Prostate gland (tissue), 2 donors: Measurements from ENCODE around the gene PON2. TPM values are rescaled to one million over a fixed set of nuclear protein-coding genes. Genes with fewer than 3 reads are reported as not detected.

ENCODE experiments used
- DNase-seq: peaks from one replicate; pipeline ENCODE4 v3.0.0-alpha.2; 2019; ENCODE audit warnings: low spot score
- H3K27ac ChIP-seq, 2 donors: fragments of 200-600 bp; sonication (generic); 2 replicates each; pipeline ENCODE4 v1.5.1; 2017 to 2019
- H3K27me3 ChIP-seq: fragments of 200-600 bp; sonication (generic); replicated peaks from 2 replicates; pipeline ENCODE4 v1.5.1; 2019; ENCODE audit not compliant: insufficient read depth
- H3K36me3 ChIP-seq, 2 donors: fragments of 200-600 bp; sonication (generic); 1 replicate in 1 of 2; 2 replicates in 1 of 2; pipeline versions ENCODE4 v1.5.1 to v1.8.1; 2017 to 2019
- H3K4me1 ChIP-seq: fragments of 200-600 bp; sonication (generic); replicated peaks from 2 replicates; pipeline ENCODE4 v1.5.1; 2019
- H3K4me3 ChIP-seq, 2 donors: fragments of 200-600 bp; sonication (generic); 2 replicates each; pipeline ENCODE4 v1.5.1; 2017 to 2019
- H3K9me3 ChIP-seq: fragments of 200-600 bp; sonication (generic); 2 replicates; pipeline ENCODE4 v1.5.1; 2017
- CTCF ChIP-seq, 4 experiments: fragments of 200-600 bp in 2 of 4; fragments of 450-650 bp in 2 of 4; sonication (generic) in 2 of 4; IDR thresholded peaks; 1 replicate in 3 of 4; 2 replicates in 1 of 4; pipeline ENCODE4 v1.5.1; 2016 to 2019; ENCODE audit warnings: antibody characterized with exemption in 4 of 4, mild to moderate bottlenecking in 2 of 4, moderate library complexity in 2 of 4
- POLR2A ChIP-seq: fragments of 450-650 bp; IDR thresholded peaks from one replicate; pipeline ENCODE4 v1.6.1; 2016; ENCODE audit warnings: antibody characterized with exemption, mild to moderate bottlenecking
- POLR2AphosphoS5 ChIP-seq: sonication (generic); formaldehyde crosslinking; IDR thresholded peaks from one replicate; pipeline ENCODE4 v1.6.1; 2017; ENCODE audit warnings: antibody characterized with exemption
- WGBS: methylation state at CpG from one replicate; pipeline ENCODE4 v1.1.5; 2018; 5-methylcytosine and 5-hydroxymethylcytosine counted together
- intact Hi-C: fragments of 100-400 bp; cut with DNase I; formaldehyde crosslinking; loops from one replicate; pipeline ENCODE4 v1.14.2; 2022
- total RNA-seq, 2 donors: library from RNA; depleted of rRNA; stranded (reverse); fragments of >200 nt; gene quantifications; one replicate each; pipeline ENCODE4 v1.1.0, GENCODE V29; 2016

PON2 gene
- total RNA-seq, 2 donors from 2014 or later, result 65.5 to 65.6 TPM

- TF ChIP-seq POLR2AphosphoS5, result no peak
- no peak for TF ChIP-seq POLR2A
- TF ChIP-seq CTCF (IDR thresholded peaks at IDR 0.05), result no peak
- Histone ChIP-seq H3K27ac (no peak overlapping the region), H3K27me3 (no peaks in the 10 kb centered on the region), H3K4me3 (no peak overlapping the region), H3K9me3 (no peaks in the 10 kb centered on the region), H3K4me1 (no peaks in the 10 kb centered on the region), H3K36me3 (no peaks in the 10 kb centered on the region)
- DNase-seq, result no peak
- WGBS, result 68% methylated on average over 18 of the region's 18 CpGs
- intact Hi-C loops, result no loop called here
Observed at GRCh38 chr7:95376632-95377400, 58.0 kb downstream of the PON2 start.

GRCh38 chr7:95375591-95376257 lies 59.1 kb downstream of the PON2 start:
- no peak overlapping the region for H3K27ac ChIP-seq
- H3K4me1 ChIP-seq, result no peaks in the 10 kb centered on the region
- no peaks in the 10 kb centered on the region for H3K36me3 ChIP-seq
- DNase-seq, result no peak
- intact Hi-C loops, result no loop called here
- H3K27me3 ChIP-seq, result no peaks in the 10 kb centered on the region
- WGBS, result 86% methylated on average over 2 of the region's 2 CpGs
- TF ChIP-seq POLR2A (no peak), POLR2AphosphoS5 (no peak), CTCF (IDR thresholded peaks at IDR 0.05) (no peak)
- no peak overlapping the region for H3K4me3 ChIP-seq
- no peaks in the 10 kb centered on the region for H3K9me3 ChIP-seq

- 93% methylated on average over 4 of the region's 4 CpGs for WGBS
- no peaks in the 10 kb centered on the region for H3K9me3 ChIP-seq
- TF ChIP-seq POLR2A, result no peak
- TF ChIP-seq CTCF (IDR thresholded peaks at IDR 0.05), result no peak
- TF ChIP-seq POLR2AphosphoS5, result no peak
- no peaks in the 10 kb centered on the region for H3K36me3 ChIP-seq
- intact Hi-C loops, result no loop called here
- H3K4me3 ChIP-seq, result no peak overlapping the region
- H3K27me3 ChIP-seq, result no peaks in the 10 kb centered on the region
- DNase-seq, result no peak
- H3K27ac ChIP-seq, result no peak overlapping the region
- no peaks in the 10 kb centered on the region for H3K4me1 ChIP-seq
Observed at GRCh38 chr7:95373323-95373722, 61.5 kb downstream of the PON2 start.

GRCh38 chr7:95368235-95368634 lies 66.6 kb downstream of the PON2 start:
- no peaks in the 10 kb centered on the region for H3K9me3 ChIP-seq
- 81% methylated on average over 3 of the region's 3 CpGs for WGBS

More at GRCh38 chr7:95368235-95368634, 66.6 kb downstream of the PON2 start:
- Histone ChIP-seq H3K4me3 (no peak overlapping the region), H3K27me3 (no peaks in the 10 kb centered on the region), H3K36me3 (no peaks in the 10 kb centered on the region), H3K4me1 (no peaks in the 10 kb centered on the region), H3K27ac (no peak overlapping the region)
- no peak for DNase-seq
- TF ChIP-seq CTCF (IDR thresholded peaks at IDR 0.05), result no peak
- TF ChIP-seq POLR2AphosphoS5, result no peak
- no peak for TF ChIP-seq POLR2A
- intact Hi-C loops, result no loop called here
